GM10248 (cell line): ENCODE measurements around the gene METTL6.
"Not testable (repeated sequence)": the region's sequence is repeated elsewhere in the genome, so short reads cannot be mapped to it uniquely, and the experiment has no call there.

Experiments
- CTCF ChIA-PET: fragments of 300-600 bp; sonication (Branson Sonifier 250); formaldehyde crosslinking; extraction: SDS; loops from one replicate; lab custom pipeline; 2021; ENCODE audit warnings: antibody characterized with exemption; lab: Yijun Ruan, JAX
- POLR2A ChIA-PET: fragments of 350-650 bp; sonication (Branson Sonifier 250); formaldehyde crosslinking; extraction: SDS; loops from one replicate; lab custom pipeline; 2020; ENCODE audit warnings: antibody characterized with exemption; lab: Yijun Ruan, JAX
- DNase-seq: peaks from one replicate; pipeline ENCODE4 v3.0.0; 2012; ENCODE audit errors: extremely low spot score
- CTCF ChIP-seq: IDR thresholded peaks from 2 replicates; pipeline ENCODE4 v1.5.1; 2012; ENCODE audit warnings: mild to moderate bottlenecking, low read depth; ENCODE audit errors: extremely low read depth, missing control alignments, control extremely low read depth

The METTL6 gene

GRCh38 chr3:15387735-15388134 is 39.6 kb downstream of the METTL6 start:
- DNase-seq = no peak
- ChIA-PET CTCF (interaction anchor here (0.8 to 3.4 kb wide), 7 partner anchors 8 to 185 kb away, joined by 3 to 25 read pairs (median 4); partner anchors contain the start of gene SH3BP5), POLR2A (no interaction called here)
- no peak for TF ChIP-seq CTCF

DNA sequence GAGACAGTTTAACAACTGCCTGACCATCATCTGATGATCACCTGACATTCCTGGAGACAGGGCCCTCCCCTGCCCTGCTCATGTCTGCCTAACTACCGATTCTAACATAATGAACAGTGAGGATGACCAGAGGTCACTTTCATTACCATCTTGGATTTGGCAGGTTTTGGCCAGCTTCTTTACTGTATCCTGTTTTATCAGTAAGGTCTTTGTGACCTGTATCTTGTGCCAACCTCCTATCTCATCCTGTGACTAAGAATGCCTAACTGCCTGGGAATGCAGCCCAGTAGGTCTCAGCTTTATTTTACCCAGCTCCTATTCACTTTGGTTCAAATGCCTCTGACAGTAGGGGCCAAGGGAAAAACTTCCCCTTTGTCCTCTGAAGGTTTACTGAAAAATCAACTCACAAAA is 40.2 kb downstream of the METTL6 start:
- CTCF ChIA-PET = interaction anchor here (0.8 to 3.4 kb wide), 7 partner anchors 8 to 184 kb away, joined by 3 to 25 read pairs (median 5); partner anchors contain the start of gene SH3BP5
- no peak for DNase-seq
- POLR2A ChIA-PET = no interaction called here
- no peak for TF ChIP-seq CTCF

GRCh38 chr3:15386654-15386955 is 40.7 kb downstream of the METTL6 start:
- CTCF ChIA-PET = interaction anchor here (1.1 to 3.6 kb wide), 4 partner anchors 19 to 170 kb away, joined by 3 to 41 read pairs (median 6); no protein-coding TSS in a partner anchor
- POLR2A ChIA-PET, DNase-seq: not testable (repeated sequence)

GRCh38 chr3:15385901-15386653 is 41.3 kb downstream of the METTL6 start:
- no peak for TF ChIP-seq CTCF
- POLR2A ChIA-PET = no interaction called here
- CTCF ChIA-PET = interaction anchor here (1.3 to 3.6 kb wide), 6 partner anchors 8 to 180 kb away, joined by 3 to 41 read pairs (median 6); partner anchors contain the start of gene CAPN7
- DNase-seq = no peak

DNA sequence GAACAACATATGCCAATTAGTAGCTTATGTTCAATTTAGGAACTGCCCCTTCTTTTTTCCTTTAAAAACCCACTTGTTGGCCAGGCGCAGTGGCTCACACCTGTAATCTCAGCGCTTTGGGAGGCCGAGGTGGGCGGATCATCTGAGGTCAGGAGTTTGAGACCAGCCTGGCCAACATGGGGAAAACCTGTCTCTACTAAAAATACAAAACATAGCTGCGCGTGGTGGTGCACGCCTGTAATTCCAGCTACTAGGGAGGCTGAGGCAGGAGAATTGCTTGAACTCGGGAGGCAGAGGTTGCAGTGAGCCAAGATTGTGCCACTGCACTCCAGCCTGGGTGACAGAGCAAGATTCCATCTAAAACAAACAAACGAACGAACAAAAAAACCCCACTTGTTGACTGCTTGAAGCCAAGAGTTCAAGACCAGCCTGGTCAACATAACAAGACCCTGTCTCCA is 42.1 kb downstream of the METTL6 start:
- CTCF ChIA-PET = interaction anchor here (0.6 to 3.6 kb wide), 10 partner anchors 9 to 181 kb away, joined by 3 to 41 read pairs (median 6); partner anchors contain the start of gene CAPN7
- POLR2A ChIA-PET, DNase-seq: not testable (repeated sequence)

GRCh38 chr3:15384510-15385237 is 42.7 kb downstream of the METTL6 start:
- ChIA-PET POLR2A (interaction anchor here (1.0 kb wide), 1 partner anchor 74 kb away, joined by 3 read pairs; no protein-coding TSS in a partner anchor), CTCF (interaction anchor here (0.6 to 3.6 kb wide), 11 partner anchors 10 to 181 kb away, joined by 3 to 41 read pairs (median 6); partner anchors contain the start of gene CAPN7)
- no peak for TF ChIP-seq CTCF
- DNase-seq = peak; percentile 64

DNA sequence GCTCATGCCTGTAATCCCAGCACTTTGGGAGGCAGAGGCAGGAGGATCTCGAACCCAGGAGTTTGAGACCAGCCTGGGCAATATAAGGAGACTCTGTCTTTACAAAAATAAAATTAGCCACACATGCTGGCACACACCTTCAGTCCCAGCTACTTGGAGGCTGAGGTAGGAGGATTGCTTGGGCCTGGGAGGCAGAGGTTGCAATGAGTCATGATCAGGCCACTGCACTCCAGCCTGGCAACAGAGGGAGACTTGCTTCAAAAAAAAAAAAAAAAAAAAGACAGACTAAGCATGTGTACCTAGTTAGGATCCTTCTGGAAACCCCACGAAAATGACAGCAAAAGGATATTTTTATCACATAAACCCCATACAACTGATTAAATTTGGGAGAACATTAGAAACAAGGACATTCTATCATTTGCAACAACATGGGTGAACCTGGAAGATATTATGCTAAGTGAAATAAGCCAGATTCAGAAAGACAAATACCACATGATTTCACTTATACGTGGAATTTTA is 44.9 kb downstream of the METTL6 start:
- TF ChIP-seq CTCF = no peak
- POLR2A ChIA-PET = no interaction called here
- no peak for DNase-seq
- CTCF ChIA-PET = interaction anchor here (6.8 kb wide), 1 partner anchor 116 kb away, joined by 123 read pairs; no protein-coding TSS in a partner anchor
